ENCODE data around the gene CHMP1A. TPM values are rescaled to one million over a fixed set of nuclear protein-coding genes. Genes with fewer than 3 reads are reported as not detected.

Gene CHMP1A
- total RNA-seq, 1 experiment from 2014 or later = 159 TPM

DNA sequence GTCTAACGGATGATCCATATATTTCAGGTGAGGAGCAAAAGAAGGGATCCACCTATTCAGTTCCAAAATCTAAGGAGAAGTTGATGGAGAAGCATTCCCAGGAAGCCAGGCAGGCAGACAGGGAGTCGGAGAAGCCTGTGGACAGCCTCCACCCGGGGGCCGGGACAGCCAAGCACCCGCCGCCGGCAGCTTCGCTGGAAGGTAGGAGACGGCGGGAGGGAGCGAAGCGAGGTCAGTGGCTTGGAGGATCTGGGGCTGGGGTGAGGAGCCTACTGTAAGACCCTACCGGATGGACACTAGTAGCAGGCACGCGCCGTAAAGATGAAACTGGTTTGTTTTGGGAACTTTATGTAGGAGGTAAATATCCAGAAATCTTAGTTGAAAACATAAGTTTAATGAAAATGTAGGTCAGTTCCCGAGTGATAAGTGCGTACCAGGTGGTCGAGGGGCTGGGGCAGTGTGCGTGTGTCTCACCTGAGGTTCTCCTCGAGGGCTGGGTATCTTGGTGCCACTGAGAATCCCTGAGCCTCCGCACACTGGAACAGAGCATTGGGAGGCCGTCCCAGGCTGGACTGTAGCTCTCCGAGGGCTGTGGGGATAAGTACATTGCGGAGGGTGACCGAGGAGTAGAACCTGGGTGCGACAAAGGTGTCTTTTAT, 842 bp upstream of the CHMP1A start:
- H3K36me3 Mint-ChIP-seq (ENCODE audit: insufficient read depth, unreplicated experiment) = peaks cover 74% of the 10 kb centered on the region
- H3K4me3 Mint-ChIP-seq (ENCODE audit: unreplicated experiment) = peak overlapping the region; percentile 95
- H3K27ac Mint-ChIP-seq (ENCODE audit: unreplicated experiment) = peak overlapping the region; percentile 94
- no peaks in the 10 kb centered on the region for H3K27me3 Mint-ChIP-seq (ENCODE audit: insufficient read depth, unreplicated experiment)
- no peaks in the 10 kb centered on the region for H3K27me3 ChIP-seq (replicated peaks; ENCODE audit: control insufficient read depth, insufficient read depth, low read length)
- POLR2A ChIA-PET = interaction anchor here (1.5 kb wide), 1 partner anchor 28 kb away, joined by 6 read pairs; the partner anchor contains the start of gene CDK10
- intact Hi-C loops (cut with micrococcal nuclease; ENCODE audit: unreplicated experiment) = loop anchor here (2.0 to 5.0 kb wide), 2 partner anchors 28 to 44 kb away; partner anchors contain the start of genes CDK10 and SPATA2L
- H3K36me3 ChIP-seq (ENCODE audit: control insufficient read depth, insufficient read depth, low read length) = peaks cover 6% of the 10 kb centered on the region
- H3K4me1 ChIP-seq = no peaks in the 10 kb centered on the region
- no peaks in the 10 kb centered on the region for H3K9me3 ChIP-seq
- BruUV-seq (replicated peaks) = no TSS peak
- TF ChIP-seq, protein P1, sequence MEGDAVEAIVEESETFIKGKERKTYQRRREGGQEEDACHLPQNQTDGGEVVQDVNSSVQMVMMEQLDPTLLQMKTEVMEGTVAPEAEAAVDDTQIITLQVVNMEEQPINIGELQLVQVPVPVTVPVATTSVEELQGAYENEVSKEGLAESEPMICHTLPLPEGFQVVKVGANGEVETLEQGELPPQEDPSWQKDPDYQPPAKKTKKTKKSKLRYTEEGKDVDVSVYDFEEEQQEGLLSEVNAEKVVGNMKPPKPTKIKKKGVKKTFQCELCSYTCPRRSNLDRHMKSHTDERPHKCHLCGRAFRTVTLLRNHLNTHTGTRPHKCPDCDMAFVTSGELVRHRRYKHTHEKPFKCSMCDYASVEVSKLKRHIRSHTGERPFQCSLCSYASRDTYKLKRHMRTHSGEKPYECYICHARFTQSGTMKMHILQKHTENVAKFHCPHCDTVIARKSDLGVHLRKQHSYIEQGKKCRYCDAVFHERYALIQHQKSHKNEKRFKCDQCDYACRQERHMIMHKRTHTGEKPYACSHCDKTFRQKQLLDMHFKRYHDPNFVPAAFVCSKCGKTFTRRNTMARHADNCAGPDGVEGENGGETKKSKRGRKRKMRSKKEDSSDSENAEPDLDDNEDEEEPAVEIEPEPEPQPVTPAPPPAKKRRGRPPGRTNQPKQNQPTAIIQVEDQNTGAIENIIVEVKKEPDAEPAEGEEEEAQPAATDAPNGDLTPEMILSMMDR (IDR thresholded peaks at IDR 0.05; ENCODE audit: insufficient read depth in 1 of 2, low read depth in 1 of 2, low read length in 1 of 2, severe bottlenecking in 1 of 2, unreplicated experiment in 1 of 2) = no peak
- DNase-seq = peak in 1 of 2 experiments; percentile 55
- CTCF ChIA-PET = interaction anchor here (0.6 kb wide), 1 partner anchor 215 kb away, joined by 3 read pairs; the partner anchor contains the start of gene TCF25
- peak overlapping the region; percentile 99 for H3K4me3 ChIP-seq (ENCODE audit: low read depth, low read length)
- peaks cover 10% of the 10 kb centered on the region for H3K9me3 Mint-ChIP-seq (ENCODE audit: unreplicated experiment)
- peaks cover 8% of the 10 kb centered on the region for H3K4me1 Mint-ChIP-seq (ENCODE audit: low read depth, unreplicated experiment)

DNA sequence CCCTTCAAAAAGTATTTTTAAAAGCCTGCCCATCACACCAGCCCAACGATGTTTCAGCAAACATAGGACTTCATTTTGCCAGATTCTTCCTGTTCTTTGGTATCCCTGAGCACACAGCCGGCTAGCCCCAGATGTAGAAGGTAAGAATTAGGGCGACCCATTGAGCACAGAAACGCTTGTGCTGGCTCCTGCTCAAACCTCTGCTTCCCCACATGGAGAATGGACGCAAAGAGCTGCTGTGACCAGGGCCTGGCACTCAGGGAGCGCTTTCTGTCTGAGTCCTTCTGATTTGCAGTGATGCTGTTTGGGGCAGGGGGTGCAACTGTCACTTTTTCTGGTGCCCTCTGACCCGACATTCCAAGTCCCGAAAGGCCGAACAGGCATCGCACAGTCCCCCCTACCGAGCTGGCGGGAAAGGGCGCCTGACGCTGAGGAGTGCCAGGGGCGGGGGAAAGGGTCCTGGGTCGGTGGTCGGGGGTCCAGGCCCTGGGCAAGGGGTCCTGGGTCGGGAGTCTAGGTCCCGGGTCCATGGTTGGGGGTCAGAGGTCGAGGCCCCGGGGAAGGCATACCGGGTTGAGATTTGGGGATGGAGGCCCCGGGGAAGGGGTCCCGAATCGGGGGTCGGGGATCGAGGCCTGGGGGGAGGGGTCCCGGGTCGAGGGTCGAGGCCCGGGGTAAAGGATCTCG, 930 bp downstream of the CHMP1A start:
- peak overlapping the region; percentile 99 for H3K4me3 ChIP-seq (ENCODE audit: low read depth, low read length)
- DNase-seq = no peak
- Mint-ChIP-seq H3K9me3 (ENCODE audit: unreplicated experiment) (peaks cover 8% of the 10 kb centered on the region), H3K27me3 (ENCODE audit: insufficient read depth, unreplicated experiment) (no peaks in the 10 kb centered on the region), H3K4me3 (ENCODE audit: unreplicated experiment) (peak overlapping the region; percentile 95), H3K4me1 (ENCODE audit: low read depth, unreplicated experiment) (peaks cover 8% of the 10 kb centered on the region), H3K27ac (ENCODE audit: unreplicated experiment) (peak overlapping the region; percentile 94), H3K36me3 (ENCODE audit: insufficient read depth, unreplicated experiment) (peaks cover 61% of the 10 kb centered on the region)
- no peaks in the 10 kb centered on the region for H3K9me3 ChIP-seq
- intact Hi-C loops (cut with micrococcal nuclease; ENCODE audit: unreplicated experiment) = loop anchor here (5.0 kb wide), 1 partner anchor 46 kb away; the partner anchor contains the start of gene SPATA2L
- POLR2A ChIA-PET = interaction anchor here (0.6 to 1.5 kb wide), 7 partner anchors 30 to 839 kb away, joined by 3 to 8 read pairs (median 4); partner anchors contain the start of genes CDK10 and TCF25
- H3K27me3 ChIP-seq (replicated peaks; ENCODE audit: control insufficient read depth, insufficient read depth, low read length) = no peaks in the 10 kb centered on the region
- CTCF ChIA-PET = interaction anchor here (0.6 kb wide), 1 partner anchor 975 kb away, joined by 4 read pairs; no protein-coding TSS in a partner anchor
- TF ChIP-seq, protein P1 (IDR thresholded peaks at IDR 0.05; ENCODE audit: insufficient read depth in 1 of 2, low read depth in 1 of 2, low read length in 1 of 2, severe bottlenecking in 1 of 2, unreplicated experiment in 1 of 2) = no peak
- BruUV-seq (replicated peaks) = TSS peak; percentile 50
- no peaks in the 10 kb centered on the region for H3K4me1 ChIP-seq
- peaks cover 8% of the 10 kb centered on the region for H3K36me3 ChIP-seq (ENCODE audit: control insufficient read depth, insufficient read depth, low read length)

DNA sequence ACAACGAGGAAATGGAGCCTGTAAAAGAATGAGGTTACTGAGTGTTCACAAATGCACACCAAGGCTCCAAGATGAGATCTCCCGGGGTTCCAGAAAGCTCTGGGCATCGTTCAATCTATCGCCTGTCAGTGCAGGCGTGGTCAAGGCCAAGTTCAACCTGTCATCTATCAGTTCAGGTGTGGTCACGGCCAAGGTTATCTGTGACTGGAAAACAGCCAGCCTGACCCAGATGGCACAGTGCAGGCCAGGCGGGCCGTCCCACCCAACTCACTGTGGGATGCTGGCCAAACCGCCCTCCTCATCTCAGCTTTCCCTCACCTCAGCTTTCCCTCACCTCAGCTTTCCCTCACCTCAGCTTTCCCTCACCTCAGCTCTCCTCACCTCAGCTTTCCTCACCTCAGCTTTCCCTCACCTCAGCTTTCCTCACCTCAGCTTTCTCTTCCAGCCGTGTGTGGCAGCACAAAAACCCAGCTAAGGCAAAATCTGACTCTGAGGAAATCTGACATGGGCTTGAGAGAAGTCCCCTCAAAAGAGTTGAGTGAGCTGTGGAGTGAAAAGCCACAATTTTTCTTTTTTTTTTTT, 2.4 kb downstream of the CHMP1A start:
- H3K4me1 ChIP-seq = no peaks in the 10 kb centered on the region
- ChIA-PET CTCF (no interaction called here), POLR2A (no interaction called here)
- no peaks in the 10 kb centered on the region for H3K9me3 Mint-ChIP-seq (ENCODE audit: unreplicated experiment)
- TF ChIP-seq, protein P1 (IDR thresholded peaks at IDR 0.05; ENCODE audit: insufficient read depth in 1 of 2, low read depth in 1 of 2, low read length in 1 of 2, severe bottlenecking in 1 of 2, unreplicated experiment in 1 of 2) = no peak
- no peak for DNase-seq
- H3K9me3 ChIP-seq = no peaks in the 10 kb centered on the region
- H3K36me3 Mint-ChIP-seq (ENCODE audit: insufficient read depth, unreplicated experiment) = peaks cover 58% of the 10 kb centered on the region
- intact Hi-C loops (cut with micrococcal nuclease; ENCODE audit: unreplicated experiment) = loop anchor here (5.0 kb wide), 1 partner anchor 47 kb away; the partner anchor contains the start of gene SPATA2L
- peaks cover 8% of the 10 kb centered on the region for H3K4me1 Mint-ChIP-seq (ENCODE audit: low read depth, unreplicated experiment)
- H3K4me3 ChIP-seq (ENCODE audit: low read depth, low read length) = no peak overlapping the region
- no peak overlapping the region for H3K4me3 Mint-ChIP-seq (ENCODE audit: unreplicated experiment)
- H3K27ac Mint-ChIP-seq (ENCODE audit: unreplicated experiment) = no peak overlapping the region
- H3K27me3 ChIP-seq (replicated peaks; ENCODE audit: control insufficient read depth, insufficient read depth, low read length) = no peaks in the 10 kb centered on the region
- no TSS peak for BruUV-seq (replicated peaks)
- H3K36me3 ChIP-seq (ENCODE audit: control insufficient read depth, insufficient read depth, low read length) = peaks cover 4% of the 10 kb centered on the region
- H3K27me3 Mint-ChIP-seq (ENCODE audit: insufficient read depth, unreplicated experiment) = no peaks in the 10 kb centered on the region

Measured in Caco-2 (cell line).